Hepatocyte (in vitro differentiated cells): Measurements from ENCODE around the gene ALOX5.

Source experiments
- EZH2 ChIP-seq: fragments of 200-600 bp; sonication (generic); IDR thresholded peaks from 2 replicates; pipeline ENCODE4 v1.6.1; 2016; ENCODE audit warnings: antibody characterized with exemption, mild to moderate bottlenecking, borderline replicate concordance
- TF ChIP-seq, protein P1 (sequence below): fragments of 200-600 bp; sonication (generic); IDR thresholded peaks from 2 replicates; pipeline ENCODE4 v1.5.1; 2016; ENCODE audit warnings: antibody characterized with exemption, mild to moderate bottlenecking; ENCODE audit not compliant: poor library complexity

GRCh38 chr10:45437587-45438465 is 63.8 kb downstream of the ALOX5 start:
- TF ChIP-seq, protein P1, sequence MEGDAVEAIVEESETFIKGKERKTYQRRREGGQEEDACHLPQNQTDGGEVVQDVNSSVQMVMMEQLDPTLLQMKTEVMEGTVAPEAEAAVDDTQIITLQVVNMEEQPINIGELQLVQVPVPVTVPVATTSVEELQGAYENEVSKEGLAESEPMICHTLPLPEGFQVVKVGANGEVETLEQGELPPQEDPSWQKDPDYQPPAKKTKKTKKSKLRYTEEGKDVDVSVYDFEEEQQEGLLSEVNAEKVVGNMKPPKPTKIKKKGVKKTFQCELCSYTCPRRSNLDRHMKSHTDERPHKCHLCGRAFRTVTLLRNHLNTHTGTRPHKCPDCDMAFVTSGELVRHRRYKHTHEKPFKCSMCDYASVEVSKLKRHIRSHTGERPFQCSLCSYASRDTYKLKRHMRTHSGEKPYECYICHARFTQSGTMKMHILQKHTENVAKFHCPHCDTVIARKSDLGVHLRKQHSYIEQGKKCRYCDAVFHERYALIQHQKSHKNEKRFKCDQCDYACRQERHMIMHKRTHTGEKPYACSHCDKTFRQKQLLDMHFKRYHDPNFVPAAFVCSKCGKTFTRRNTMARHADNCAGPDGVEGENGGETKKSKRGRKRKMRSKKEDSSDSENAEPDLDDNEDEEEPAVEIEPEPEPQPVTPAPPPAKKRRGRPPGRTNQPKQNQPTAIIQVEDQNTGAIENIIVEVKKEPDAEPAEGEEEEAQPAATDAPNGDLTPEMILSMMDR, result no peak
- no peak for TF ChIP-seq EZH2
